TTC549 (cell line): ENCODE results near the gene MPZL3.

Experiments used
- FAIRE-seq: peaks from 2 replicates; lab custom pipeline; 2012; peaks lifted over from hg19 to GRCh38; lab: Jason Lieb, UNC

Gene MPZL3

GRCh38 chr11:118231461-118231860, 20.7 kb downstream of the MPZL3 start:
- no peak for FAIRE-seq

GRCh38 chr11:118230088-118230487, 22.1 kb downstream of the MPZL3 start:
- FAIRE-seq = no peak

- no peak for FAIRE-seq
Observed at GRCh38 chr11:118229274-118229847, 22.8 kb downstream of the MPZL3 start.

- no peak for FAIRE-seq
Observed at GRCh38 chr11:118227865-118228785, 24.0 kb downstream of the MPZL3 start.

- FAIRE-seq = no peak
Observed at GRCh38 chr11:118226781-118227180, 25.4 kb downstream of the MPZL3 start.

GRCh38 chr11:118226296-118226695, 25.9 kb downstream of the MPZL3 start:
- no peak for FAIRE-seq

- no peak for FAIRE-seq
Observed at GRCh38 chr11:118224511-118225188, 27.5 kb downstream of the MPZL3 start, which contains the start of gene JAML. Gene JAML, minus strand, starts transcription at chr11:118225011. Its CDS starts 10,145 bp downstream, at chr11:118214866.

- no peak for FAIRE-seq
Observed at GRCh38 chr11:118223992-118224391, 28.2 kb downstream of the MPZL3 start.

GRCh38 chr11:118223570-118223969, 28.6 kb downstream of the MPZL3 start:
- no peak for FAIRE-seq

GRCh38 chr11:118222437-118222836, 29.7 kb downstream of the MPZL3 start:
- FAIRE-seq = no peak

GRCh38 chr11:118221419-118221818, 30.7 kb downstream of the MPZL3 start:
- no peak for FAIRE-seq

- no peak for FAIRE-seq
Observed at GRCh38 chr11:118219732-118220131, 32.4 kb downstream of the MPZL3 start.

- no peak for FAIRE-seq
Observed at GRCh38 chr11:118219244-118219643, 32.9 kb downstream of the MPZL3 start.

GRCh38 chr11:118217575-118217974, 34.6 kb downstream of the MPZL3 start:
- no peak for FAIRE-seq

GRCh38 chr11:118216621-118217481, 35.3 kb downstream of the MPZL3 start:
- FAIRE-seq = no peak

- FAIRE-seq = no peak
Observed at GRCh38 chr11:118215765-118216164, 36.4 kb downstream of the MPZL3 start.

- FAIRE-seq = no peak
Observed at GRCh38 chr11:118215262-118215661, 36.9 kb downstream of the MPZL3 start.

- FAIRE-seq = no peak
Observed at GRCh38 chr11:118214210-118214914, 37.8 kb downstream of the MPZL3 start.

- FAIRE-seq = no peak
Observed at GRCh38 chr11:118213781-118214180, 38.4 kb downstream of the MPZL3 start.

- no peak for FAIRE-seq
Observed at GRCh38 chr11:118213201-118213600, 39.0 kb downstream of the MPZL3 start.

- FAIRE-seq = no peak
Observed at GRCh38 chr11:118212781-118213191, 39.4 kb downstream of the MPZL3 start.
